ENCODE results near the gene TPCN1.

- TF ChIP-seq CTCF (IDR thresholded peaks at IDR 0.05): no peak
- no peak for TF ChIP-seq POLR2A (IDR thresholded peaks at IDR 0.05)
Observed at GRCh38 chr12:113314121-113314529, 92.9 kb downstream of the TPCN1 start.
